GM19239 (cell line): ENCODE measurements around the gene KCNJ6.

ENCODE experiments used
- DNase-seq: peaks from one replicate; pipeline ENCODE4 v3.0.0; 2011; ENCODE audit warnings: low spot score; ENCODE audit not compliant: insufficient read length
- FAIRE-seq: peaks from 2 replicates; lab custom pipeline; 2011; peaks lifted over from hg19 to GRCh38; lab: Jason Lieb, UNC

KCNJ6 gene

DNA sequence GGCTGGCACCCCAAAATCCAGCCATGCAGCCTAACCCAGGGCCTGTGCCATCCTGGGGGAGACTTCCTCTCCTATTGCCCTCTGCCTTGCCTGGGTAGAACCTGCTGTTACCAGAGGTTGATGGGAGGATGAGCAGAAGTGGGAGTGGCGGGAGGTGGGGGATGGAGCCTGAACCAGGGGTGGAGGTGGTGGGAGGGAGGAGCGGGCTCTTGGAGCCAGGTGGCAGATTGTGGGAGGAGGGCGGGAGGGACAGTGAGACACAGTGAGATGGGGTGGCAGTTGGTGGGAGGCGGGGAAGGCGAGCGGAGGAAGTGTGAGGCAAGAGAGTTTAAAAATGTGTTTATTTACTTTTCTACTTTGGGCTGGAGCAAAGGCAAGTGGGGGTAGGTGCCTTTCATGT is 87.3 kb downstream of the KCNJ6 start:
- DNase-seq (no peak), FAIRE-seq (no peak)

DNA sequence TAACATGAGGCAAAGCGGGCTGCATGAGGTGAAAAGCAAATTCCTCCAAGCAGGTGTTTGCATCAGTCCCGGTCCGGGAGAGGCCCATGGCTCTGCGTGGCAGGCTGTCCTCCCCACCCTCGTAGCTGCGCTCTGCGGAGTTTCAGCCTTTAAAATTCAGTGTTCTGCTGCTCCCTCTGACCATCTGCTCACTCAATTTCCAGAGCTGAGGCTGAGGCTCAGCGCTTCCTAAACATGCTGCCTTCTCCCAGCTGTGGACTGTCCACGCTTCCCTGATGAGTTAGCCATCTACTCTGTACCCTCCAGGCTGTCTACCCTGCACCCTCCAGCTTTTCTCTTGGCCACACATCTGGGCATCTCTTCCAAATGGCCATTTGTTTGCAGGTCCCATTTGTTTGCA is 87.7 kb downstream of the KCNJ6 start:
- DNase-seq (no peak), FAIRE-seq (no peak)

DNA sequence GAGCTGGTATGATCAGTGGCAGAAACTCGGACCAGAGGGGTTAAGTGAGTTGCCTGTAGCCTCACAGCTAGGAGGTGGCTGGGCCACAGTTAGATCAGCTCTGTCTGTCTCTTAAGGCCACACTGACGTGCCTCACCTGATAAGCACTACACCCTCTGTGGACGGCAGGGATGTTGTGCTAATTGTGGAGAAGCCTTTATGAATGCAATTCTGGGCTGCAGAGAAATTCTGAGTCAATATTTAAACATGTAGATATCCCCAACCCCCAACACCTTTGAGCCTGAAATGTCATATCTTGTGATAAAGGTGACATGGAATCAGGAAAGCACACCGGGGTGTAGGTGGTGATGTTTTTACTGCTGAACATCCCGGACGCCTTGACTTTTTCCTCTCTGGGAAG is 88.3 kb downstream of the KCNJ6 start:
- FAIRE-seq, result no peak

DNA sequence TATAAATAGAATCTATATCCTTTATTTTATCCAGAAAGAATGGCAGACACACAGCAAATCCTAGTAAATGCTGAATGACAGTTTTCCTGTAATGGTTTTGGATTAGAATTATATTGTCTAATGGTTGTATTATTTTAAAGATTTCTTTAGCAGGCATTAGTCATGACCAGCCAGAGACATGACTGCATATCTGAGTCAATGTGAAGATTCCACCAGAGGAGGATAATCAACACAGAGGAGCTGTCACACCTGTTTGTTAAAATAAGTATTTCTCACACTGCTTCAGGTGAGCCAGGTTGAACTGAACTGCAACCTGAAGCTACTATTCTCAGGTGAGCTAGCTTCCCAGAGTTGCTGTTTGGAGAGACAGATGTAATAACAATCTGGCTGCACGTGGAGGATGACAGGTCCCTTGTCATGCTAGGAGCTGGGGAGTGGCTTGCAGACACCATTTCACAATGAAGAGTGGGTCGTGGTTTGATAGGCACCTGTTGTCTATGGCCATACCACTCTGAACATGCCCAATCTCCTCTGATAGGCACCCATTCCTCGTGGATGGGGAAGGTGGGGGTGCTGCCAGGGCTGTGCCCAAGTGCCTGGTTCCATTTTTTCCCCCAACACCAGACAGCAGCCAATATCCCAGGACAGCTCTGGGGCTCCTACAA is 94.3 kb downstream of the KCNJ6 start:
- FAIRE-seq (no peak), DNase-seq (no peak)

More for the DNA sequence above, 88.3 kb downstream of the KCNJ6 start:
- no peak for DNase-seq

DNA sequence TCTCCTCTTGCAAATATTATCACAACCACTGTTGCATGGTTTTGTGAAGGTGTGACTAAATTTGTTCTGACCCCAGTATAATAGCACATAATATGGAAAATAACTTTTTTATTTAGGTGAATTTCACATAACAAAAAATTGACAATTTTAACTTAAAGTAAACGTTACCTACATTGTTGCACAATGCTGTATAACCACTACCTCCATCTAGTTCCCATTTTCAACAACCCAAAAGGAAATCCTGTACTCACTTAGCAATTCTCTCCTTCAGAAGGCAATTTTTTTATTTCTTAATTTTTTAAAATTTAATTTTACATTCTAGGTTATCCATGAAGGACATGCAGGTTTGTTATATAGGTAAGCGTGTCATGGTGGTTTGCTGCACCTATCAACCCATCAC is 95.2 kb downstream of the KCNJ6 start:
- FAIRE-seq, result no peak
- DNase-seq, result no peak

DNA sequence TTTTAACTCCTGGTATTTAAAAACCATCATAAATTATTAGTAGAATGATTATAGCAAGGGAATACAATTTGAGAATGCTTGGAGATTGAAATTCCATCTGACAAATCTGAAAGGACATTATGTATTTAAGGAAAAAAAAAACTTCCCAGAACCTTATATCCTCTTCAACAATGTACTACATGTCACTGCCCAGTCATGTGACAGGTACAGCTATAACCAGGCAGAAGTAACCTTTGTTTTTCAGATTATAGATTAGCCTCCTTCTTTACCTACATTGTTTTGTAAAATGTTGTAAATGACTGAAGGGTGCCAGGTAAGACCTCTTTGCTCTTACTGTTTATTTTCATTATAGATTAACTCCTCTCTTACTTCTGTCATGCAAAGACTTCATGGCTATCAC is 96.9 kb downstream of the KCNJ6 start:
- DNase-seq (no peak), FAIRE-seq (no peak)

DNA sequence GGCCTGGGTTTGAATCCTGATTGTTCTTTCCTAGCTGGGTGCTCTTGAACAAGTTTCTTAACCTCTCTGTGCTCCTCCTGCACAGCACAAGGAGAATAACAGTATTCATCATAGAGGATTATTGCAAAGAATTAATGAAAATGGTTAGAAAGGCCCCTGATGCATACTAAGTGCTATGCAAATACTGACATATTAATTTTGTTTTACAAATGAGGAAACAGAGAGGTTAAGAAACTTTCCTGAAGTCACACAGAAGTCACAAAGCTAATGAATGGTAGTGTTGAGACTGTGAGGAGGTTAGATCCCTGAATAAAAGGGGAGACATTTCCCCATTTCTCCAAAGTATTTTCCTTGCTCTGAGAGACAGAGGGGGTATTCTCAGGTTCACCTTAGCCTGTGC is 99.0 kb downstream of the KCNJ6 start:
- no peak for FAIRE-seq
- no peak for DNase-seq

DNA sequence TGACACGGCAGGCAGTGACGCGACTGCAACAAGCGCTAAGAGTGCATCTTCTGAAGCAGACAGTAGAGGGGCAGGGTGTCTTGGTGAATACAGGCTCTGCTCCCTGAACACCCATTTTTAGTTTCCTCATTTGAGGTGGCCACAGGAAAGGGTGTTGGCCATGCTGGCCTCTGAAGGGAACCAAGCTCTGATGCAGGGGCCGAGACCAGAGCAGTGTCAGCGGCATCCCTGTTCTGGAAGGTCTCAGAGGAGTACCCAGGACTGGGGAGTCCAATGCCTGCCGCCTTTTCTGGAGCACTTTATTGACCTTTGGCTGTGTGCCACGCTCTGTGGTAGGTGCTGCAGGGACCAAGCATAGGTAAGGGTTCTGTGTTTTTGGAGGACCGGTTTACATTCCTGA is 100.4 kb downstream of the KCNJ6 start:
- DNase-seq (no peak), FAIRE-seq (no peak)

DNA sequence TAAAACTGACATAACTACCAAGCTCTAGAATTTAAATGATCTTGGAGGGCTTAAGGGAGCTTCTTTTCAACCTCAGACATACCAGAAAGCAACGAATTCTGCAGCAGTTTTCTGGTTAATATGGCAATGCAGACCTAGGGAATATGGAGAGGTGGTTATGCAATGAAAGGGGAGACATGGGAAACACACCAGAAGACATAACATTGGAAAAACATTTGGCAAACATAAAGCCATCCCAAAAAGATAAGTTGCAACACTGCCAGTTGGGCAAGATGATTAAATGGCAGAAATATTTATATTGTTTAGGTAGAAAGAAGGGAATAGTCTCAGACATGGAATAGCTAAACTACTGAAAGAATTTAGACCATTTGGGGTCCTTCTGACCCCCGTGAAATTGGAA is 104.5 kb downstream of the KCNJ6 start:
- no peak for DNase-seq
- FAIRE-seq, result no peak

DNA sequence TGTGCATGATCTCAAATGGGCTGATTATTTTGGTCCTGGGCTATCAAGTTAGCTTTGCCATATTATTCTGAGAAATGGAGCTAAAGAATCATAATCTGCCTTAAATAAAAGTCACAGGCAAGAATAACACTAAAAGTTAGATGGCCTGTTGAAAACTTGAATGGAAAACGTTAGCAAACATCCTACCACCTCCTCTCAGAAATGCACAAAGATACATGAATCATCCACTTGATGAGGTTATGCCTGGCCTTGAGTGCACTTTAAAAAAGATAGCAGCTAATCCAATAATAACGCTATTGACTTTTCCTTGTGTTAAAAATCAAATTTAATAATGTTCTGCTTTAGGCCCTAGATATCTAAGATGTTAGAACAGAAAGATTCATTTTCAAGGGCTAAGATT is 108.0 kb downstream of the KCNJ6 start:
- FAIRE-seq, result no peak
- no peak for DNase-seq

DNA sequence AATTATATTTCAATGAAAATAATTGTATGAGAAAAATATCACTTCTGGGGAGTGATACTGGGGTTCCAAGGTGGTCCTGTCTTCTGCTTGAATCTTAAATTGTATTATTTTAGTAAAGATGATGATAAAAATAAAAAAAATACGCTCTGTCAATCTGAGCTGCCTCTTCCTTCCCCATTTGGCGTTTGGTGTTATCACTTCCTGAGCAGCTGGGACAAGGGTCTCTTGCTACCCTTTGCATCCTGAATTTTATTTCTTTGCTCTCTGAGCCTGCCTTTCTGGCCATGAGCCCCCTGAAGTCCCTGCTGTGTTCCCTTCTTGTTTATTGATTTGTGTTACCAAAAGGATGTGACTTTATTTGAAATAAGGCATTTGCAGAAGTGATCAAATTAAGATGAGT is 111.0 kb downstream of the KCNJ6 start:
- DNase-seq, result no peak
- FAIRE-seq, result no peak

DNA sequence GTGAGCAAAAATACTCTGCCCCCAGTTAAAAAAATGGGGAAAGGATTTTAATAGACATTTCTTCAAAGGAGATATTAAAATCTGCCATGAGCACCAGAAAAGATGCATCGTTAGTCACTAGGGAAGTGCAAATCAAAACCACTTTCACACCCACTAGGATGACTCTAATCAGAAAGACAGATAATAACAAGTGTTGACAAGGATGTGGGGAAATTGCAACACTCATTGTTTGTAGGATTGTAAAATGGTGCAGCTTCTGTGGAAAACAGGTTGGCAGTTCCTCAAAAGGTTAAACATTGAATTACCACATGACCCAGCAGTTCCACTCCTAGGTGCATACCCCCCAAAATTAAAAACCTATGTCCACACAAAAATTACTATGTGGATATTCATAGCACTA is 112.3 kb downstream of the KCNJ6 start:
- no peak for DNase-seq
- no peak for FAIRE-seq

DNA sequence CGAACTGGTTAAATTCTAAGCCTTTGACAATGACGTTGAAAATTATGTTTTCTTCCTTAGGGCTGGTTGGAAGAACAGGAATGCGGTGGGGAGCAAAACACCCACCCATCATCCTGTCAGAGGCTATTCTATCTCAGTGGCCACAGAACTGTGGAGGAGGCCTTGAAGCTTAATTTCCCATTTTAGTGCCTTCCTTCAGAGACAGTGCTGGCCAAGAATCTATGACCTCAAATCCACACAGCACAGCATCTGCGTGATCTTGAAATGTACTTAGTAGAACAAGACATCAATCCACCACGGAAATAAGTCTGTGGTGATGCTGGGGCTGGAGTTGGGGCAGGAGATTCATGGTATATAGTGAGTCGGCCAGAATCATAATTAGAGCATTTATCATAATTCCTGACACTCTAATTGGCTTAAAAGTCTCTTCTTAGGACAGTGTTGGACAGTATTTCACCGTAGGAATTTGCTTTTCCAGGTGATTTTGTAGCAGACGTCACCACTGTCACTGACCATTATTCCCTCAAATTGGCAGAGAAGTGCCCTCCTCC is 113.1 kb downstream of the KCNJ6 start:
- FAIRE-seq (no peak), DNase-seq (no peak)

DNA sequence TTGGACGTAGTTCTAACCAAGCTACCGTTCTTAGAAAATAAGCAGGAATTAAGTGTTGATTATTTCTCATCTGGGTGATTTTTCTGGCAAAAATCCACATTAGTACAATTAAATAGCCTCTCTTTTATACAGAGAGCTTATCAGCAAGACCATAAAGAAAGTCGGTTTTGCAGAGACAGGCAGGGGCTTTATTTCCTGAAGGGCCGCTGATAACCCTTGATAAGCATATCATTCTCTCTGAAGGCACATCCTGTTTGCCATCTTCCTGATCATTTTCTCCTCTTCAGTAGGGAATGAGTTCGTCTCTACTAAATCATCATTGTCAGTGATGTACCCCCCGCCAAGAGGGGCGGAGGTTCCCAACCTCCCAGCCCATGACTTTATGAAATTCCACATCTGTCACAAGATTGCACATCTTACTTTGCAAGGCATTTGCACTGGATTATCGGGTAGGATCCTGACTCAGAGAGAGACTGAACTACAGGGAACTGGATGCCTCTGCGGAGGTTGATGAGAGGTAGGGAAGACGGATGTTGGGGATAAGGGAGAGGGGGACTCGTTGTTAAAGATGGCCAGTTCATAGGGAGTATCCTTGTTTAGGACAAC is 115.7 kb downstream of the KCNJ6 start:
- DNase-seq, result no peak
- FAIRE-seq, result no peak

DNA sequence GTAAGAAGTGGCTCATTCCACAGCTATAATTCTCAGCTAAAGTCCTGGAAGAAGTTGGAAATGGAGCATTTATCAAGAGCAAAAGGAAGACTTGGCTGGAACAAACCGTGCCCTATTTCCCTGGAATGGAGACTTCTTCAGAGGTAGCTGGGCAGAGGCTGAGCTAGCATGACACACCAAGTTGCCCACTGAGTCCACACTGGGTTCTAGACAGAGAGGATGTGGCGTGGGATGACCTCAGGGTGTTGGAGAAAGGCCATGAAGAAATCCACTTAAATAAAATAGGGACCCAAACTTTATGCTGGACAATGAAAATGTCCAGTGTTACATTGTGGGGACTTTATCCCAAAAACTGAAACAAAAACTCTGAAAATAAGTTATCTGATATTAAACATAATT is 116.2 kb downstream of the KCNJ6 start:
- DNase-seq (no peak), FAIRE-seq (no peak)

DNA sequence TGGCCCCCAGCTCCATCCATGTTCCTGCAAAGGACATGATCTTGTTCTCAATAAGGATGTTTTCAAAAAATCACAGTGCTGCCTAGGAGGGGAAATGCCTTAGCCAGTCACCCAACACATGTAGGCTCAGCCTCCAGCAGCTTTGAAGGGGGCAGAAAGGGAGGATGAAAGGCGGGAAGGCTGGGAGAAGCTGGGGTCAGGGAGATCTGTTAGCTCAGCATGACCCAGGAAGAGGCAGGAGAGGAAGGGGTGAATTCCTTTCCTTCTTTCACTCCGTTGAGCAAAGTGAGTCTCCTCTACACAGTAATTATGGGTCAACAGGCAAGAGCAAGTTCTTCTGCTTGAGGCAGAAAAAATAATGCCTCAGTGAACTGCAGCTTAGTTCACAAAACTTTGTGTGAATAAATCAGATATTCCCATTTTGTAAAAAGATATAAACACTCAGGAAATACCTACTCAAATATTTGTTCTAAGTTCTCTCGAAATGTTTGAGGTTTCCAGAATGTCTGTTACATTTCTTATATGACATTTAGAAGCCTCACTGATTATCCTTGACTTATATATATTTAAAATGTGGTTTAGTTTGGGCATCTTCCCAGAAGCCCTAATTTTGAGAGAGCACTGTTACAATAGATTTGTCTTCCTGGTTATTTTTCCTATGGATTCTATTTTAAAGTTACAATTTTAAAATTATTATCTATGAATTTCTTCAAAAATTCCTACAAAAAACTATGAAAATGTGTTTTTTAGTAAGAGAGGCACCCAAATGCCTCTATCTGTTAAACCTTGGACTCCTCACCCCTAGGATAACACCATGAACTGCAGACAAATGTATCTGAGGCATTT is 116.8 kb downstream of the KCNJ6 start:
- DNase-seq (no peak), FAIRE-seq (no peak)

DNA sequence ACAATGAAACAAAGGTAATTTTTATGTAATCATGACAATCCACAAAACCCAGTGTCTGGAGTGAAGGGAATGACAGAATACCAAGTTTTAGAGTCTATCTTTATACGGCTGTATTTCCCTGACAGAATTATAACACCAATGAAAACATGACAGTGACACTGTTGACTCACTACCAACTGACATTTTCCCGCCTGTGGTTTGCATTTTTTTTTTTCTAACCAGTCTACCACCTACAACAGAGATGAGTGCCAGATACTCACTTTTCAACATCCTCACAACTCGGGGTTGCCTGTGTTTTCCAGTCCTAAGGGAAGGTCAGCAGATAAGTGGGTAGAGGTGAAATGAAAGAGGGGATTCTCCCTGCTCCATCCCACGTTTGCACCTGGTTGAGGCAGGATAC is 118.9 kb downstream of the KCNJ6 start:
- DNase-seq (no peak), FAIRE-seq (no peak)

DNA sequence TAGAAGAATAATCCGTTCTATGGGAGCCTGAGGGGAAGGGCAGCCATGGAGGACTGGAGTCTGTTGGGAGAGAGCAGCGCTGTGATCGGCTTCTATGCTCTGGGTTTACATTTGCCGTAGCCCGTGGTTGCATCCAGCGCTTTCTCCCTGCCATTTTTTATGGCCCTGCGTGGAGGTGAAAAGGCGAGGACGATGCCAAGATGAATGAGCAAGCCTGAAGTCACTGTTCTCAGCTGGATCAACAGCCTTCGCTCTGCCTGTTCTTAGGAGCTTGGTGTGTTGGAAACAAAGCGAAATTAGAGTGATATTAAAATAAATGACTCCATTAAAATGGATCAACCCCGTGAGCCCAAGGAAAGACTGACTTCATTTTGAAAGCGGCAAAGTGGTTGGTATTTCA is 120.2 kb downstream of the KCNJ6 start:
- DNase-seq, result no peak
- no peak for FAIRE-seq

DNA sequence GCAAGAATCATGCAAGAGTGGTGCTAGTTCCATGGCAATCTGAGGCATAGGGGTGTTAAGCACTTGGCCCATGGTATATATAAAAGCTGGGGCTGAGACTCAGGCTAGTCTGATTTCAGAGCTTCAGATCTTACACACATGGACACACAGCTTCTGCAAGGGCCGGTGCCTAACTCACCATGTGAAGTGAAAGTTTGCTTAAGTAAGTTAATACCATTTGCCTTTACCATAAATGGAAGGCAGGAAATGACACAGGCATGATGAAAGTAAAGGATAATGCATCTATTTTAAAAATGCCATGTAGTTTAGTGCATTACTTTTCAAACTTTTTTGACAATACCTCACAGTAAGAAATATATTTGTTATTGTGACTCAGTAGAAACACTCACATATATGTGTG is 122.6 kb downstream of the KCNJ6 start:
- no peak for FAIRE-seq
- DNase-seq, result no peak

DNA sequence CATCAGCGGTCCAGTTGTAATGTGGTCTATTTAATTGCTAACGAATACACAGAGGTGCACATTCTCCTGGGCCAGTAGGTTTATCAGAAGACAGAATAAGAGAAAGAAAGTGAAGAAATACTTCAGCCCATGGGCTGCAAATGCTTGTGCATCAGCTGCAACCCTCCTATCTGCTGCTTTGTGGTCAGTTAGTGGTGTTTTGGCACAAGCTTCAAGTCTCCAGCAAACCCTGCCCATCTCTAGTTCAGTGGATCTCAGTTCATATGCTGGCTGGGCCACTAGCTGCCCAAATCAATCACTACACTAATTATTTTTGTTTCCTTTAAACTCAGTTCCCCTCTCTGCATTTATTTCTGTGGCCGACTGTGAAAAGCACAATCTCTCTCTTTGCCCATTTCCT is 124.2 kb downstream of the KCNJ6 start:
- FAIRE-seq (no peak), DNase-seq (no peak)

DNA sequence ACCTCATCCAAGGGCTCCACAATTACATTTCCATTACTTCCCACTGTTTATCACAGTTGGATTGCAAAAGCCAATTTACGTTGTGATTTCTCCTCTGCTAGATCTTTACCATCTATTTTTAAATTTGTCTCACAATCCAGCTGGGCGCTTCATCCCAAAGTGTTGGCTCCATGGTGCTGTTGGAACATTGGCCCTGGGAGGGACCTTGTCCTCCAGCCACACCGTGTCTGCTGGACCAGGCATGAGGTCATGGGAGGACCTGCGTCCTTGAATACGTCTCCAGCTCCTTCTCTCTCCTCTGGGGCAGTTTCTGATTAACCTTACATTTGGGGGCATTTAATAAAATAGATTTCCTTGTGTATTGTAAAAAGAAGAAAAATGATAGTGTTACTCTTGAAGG is 125.4 kb downstream of the KCNJ6 start:
- FAIRE-seq, result no peak
- DNase-seq, result no peak
